Measurements from ENCODE around the gene MYB. TPM values are rescaled to one million over a fixed set of nuclear protein-coding genes. Genes with fewer than 3 reads are reported as not detected.
A peak's percentile ranks its signal among the peaks of the same experiment; 100 is the strongest.

Gene MYB
- total and polyA plus RNA-seq, 12 donors = 0.14 to 11.8 (median 0.74) TPM

DNA sequence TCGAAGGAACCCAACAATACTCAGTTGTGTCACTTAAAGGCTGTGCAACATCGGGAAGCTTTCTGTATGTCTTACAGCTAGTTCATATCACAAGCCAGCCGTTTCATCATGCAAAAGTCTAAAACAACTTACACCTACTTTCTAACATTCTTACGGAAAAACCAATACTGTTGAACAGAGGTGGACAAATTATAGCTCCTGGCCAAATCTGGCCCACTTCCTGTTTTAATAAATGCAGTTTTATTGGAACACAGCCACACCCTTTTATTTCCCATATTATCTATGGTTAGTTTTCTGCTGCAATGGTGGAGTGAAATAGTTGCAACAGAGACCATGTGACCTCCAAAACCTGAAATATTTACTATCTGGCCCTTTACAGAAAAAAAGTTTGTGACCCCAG lies 46.6 kb downstream of the MYB start:
- TF ChIP-seq POLR2A (IDR thresholded peaks at IDR 0.05) = no peak
- TF ChIP-seq, protein P1, sequence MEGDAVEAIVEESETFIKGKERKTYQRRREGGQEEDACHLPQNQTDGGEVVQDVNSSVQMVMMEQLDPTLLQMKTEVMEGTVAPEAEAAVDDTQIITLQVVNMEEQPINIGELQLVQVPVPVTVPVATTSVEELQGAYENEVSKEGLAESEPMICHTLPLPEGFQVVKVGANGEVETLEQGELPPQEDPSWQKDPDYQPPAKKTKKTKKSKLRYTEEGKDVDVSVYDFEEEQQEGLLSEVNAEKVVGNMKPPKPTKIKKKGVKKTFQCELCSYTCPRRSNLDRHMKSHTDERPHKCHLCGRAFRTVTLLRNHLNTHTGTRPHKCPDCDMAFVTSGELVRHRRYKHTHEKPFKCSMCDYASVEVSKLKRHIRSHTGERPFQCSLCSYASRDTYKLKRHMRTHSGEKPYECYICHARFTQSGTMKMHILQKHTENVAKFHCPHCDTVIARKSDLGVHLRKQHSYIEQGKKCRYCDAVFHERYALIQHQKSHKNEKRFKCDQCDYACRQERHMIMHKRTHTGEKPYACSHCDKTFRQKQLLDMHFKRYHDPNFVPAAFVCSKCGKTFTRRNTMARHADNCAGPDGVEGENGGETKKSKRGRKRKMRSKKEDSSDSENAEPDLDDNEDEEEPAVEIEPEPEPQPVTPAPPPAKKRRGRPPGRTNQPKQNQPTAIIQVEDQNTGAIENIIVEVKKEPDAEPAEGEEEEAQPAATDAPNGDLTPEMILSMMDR (IDR thresholded peaks at IDR 0.05) = no peak
- no peak for DNase-seq
- H3K4me1 ChIP-seq (replicated peaks in 1 of 2) = no peaks in the 10 kb centered on the region
- no peak overlapping the region for H3K4me3 ChIP-seq
- no peak overlapping the region for H3K27ac ChIP-seq
- no peaks in the 10 kb centered on the region for H3K9me3 ChIP-seq (replicated peaks in 1 of 3)
- intact Hi-C loops (cut with DNase I) = no loop called here
- WGBS, 4 donors = 90 to 95% (median 92%) methylated on average over 4 of the region's 4 CpGs
- no peaks in the 10 kb centered on the region for H3K36me3 ChIP-seq (replicated peaks in 1 of 2)
- H3K27me3 ChIP-seq = no peaks in the 10 kb centered on the region

DNA sequence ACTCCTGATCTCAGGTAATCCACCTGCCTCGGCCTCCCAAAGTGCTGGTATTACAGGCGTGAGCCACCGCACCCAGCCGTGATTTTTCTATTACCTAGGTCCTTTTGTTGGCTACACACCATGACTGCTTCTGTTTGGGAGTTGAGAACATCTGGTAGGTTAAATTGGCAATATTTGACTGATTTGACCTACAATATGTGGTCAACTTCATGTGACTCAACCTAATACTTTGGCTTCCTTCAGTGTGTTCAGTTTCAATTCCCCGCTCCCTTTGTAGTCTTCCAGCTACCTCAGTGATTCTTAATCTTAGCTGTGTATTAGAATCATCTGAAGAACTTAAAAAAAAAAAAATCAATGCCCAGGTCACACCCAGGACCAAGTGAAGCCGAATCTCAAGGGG lies 47.4 kb downstream of the MYB start:
- 80 to 100% (median 94%) methylated on average over 3 to 6 of the region's 6 CpGs for WGBS, 4 donors

DNA sequence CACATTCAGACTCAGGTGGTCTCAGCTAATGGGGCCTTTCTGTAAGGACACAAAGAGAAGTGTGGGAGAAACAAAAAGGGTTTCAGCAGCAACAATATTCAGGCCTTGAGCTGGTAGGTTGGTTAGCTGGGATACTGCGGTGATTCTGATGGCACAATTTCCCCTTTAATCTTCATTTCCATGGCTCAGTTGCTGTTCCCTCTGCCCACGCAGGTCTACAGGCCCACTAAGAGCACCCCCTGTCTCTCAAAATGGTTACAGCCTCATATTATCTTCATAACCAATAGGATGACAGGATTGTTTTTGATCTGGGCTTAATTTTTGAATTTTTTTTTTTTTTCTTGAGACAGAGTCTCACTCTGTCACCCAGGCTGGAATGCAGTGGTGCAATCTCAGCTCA lies 48.9 kb downstream of the MYB start:
- H3K36me3 ChIP-seq (replicated peaks in 1 of 2) = no peaks in the 10 kb centered on the region
- H3K27ac ChIP-seq = no peak overlapping the region
- H3K27me3 ChIP-seq = no peaks in the 10 kb centered on the region
- no peaks in the 10 kb centered on the region for H3K4me1 ChIP-seq (replicated peaks in 1 of 2)
- no peak for DNase-seq
- no peaks in the 10 kb centered on the region for H3K9me3 ChIP-seq (replicated peaks in 1 of 3)
- no peak for TF ChIP-seq POLR2A (IDR thresholded peaks at IDR 0.05)
- TF ChIP-seq, protein P1 (IDR thresholded peaks at IDR 0.05) = no peak
- intact Hi-C loops (cut with DNase I) = no loop called here
- 74 to 84% (median 79%) methylated on average over 2 of the region's 2 CpGs for WGBS, 4 donors
- H3K4me3 ChIP-seq = no peak overlapping the region

More for the DNA sequence above, 47.4 kb downstream of the MYB start:
- Histone ChIP-seq H3K27ac (no peak overlapping the region), H3K4me3 (no peak overlapping the region), H3K9me3 (replicated peaks in 1 of 3) (no peaks in the 10 kb centered on the region), H3K4me1 (replicated peaks in 1 of 2) (no peaks in the 10 kb centered on the region), H3K27me3 (no peaks in the 10 kb centered on the region), H3K36me3 (replicated peaks in 1 of 2) (no peaks in the 10 kb centered on the region)
- intact Hi-C loops (cut with DNase I) = no loop called here
- no peak for TF ChIP-seq POLR2A (IDR thresholded peaks at IDR 0.05)
- TF ChIP-seq, protein P1 (IDR thresholded peaks at IDR 0.05) = no peak
- no peak for DNase-seq

DNA sequence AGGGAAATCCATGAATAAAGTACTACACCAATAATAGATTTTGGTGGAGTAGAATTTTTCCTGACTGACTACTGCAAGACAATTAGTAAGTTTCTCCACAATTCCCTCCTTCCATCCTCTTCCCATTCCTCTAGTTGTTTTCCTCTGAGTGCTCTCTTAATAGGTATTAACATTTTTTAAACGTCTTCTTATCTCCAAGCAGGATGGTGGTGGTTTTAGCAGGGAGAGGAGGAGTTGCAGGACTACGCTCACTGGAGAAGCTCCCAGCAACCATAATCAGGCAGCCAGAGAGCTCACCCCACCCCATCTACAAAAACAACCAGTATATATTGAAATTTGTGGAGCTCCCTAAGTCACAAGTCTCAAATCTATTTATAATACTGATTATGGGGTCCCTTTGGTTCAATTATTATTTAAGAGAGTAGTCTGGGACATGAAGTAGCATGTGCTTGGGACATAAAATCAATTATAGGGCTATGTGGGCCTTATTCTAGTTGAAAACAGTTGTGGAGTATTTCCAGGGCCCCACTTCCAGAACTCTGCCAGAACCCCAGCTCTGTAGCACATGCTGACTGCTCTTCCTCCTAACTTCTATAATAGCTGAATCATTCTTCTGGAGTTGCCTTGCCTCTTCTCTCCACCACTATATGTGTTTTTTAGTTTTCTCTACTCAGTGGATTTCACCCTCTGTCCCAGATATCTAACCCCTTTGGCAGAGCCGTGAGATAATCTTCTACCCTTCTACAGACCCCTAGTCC lies 49.8 kb downstream of the MYB start:
- 74 to 83% (median 81%) methylated on average over 3 of the region's 3 CpGs for WGBS, 4 donors
- intact Hi-C loops (cut with DNase I) = no loop called here
- TF ChIP-seq POLR2A (IDR thresholded peaks at IDR 0.05) = no peak
- H3K36me3 ChIP-seq (replicated peaks in 1 of 2) = no peaks in the 10 kb centered on the region
- no peaks in the 10 kb centered on the region for H3K4me1 ChIP-seq (replicated peaks in 1 of 2)
- no peak overlapping the region for H3K4me3 ChIP-seq
- H3K27ac ChIP-seq = no peak overlapping the region
- no peak for DNase-seq
- H3K27me3 ChIP-seq = no peaks in the 10 kb centered on the region
- no peaks in the 10 kb centered on the region for H3K9me3 ChIP-seq (replicated peaks in 1 of 3)

DNA sequence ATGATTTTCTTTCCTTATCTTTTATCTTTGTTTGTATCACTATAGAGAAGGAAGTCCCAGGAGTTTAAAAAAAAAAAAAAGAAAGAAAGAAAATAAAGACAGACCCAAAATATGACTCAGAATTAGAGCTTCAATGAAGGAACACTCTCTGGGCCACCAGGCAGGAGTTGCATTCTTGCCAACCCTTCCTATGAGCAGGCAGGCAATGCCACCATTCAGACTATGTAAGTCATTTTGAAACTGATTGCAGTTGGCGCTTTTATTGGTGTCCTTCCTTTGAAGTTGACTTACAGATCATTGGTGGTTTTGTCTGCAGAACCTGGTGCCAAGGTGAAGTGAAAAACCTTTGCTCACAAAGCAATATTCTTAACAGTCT lies 50.3 kb downstream of the MYB start:
- Histone ChIP-seq H3K9me3 (replicated peaks in 1 of 3) (no peaks in the 10 kb centered on the region), H3K4me1 (replicated peaks in 1 of 2) (no peaks in the 10 kb centered on the region), H3K27ac (no peak overlapping the region), H3K27me3 (no peaks in the 10 kb centered on the region), H3K36me3 (replicated peaks in 1 of 2) (no peaks in the 10 kb centered on the region), H3K4me3 (no peak overlapping the region)
- WGBS, 4 donors = 75 to 100% (median 87%) methylated on average over 1 of the region's 1 CpG
- intact Hi-C loops (cut with DNase I) = no loop called here
- TF ChIP-seq, protein P1 (IDR thresholded peaks at IDR 0.05) = no peak
- no peak for TF ChIP-seq POLR2A (IDR thresholded peaks at IDR 0.05)
- DNase-seq = peak in 1 of 7 donors; percentile 16
